CD4-positive, alpha-beta T cell (primary cell): ENCODE results near the gene ZNF747. TPM values are rescaled to one million over a fixed set of nuclear protein-coding genes. Genes with fewer than 3 reads are reported as not detected.

ENCODE experiments used
- ATAC-seq: fragments of 200-7000 bp; cut with Tn5 transposase; one replicate; pipeline ENCODE4 v1.10.0; 2022; ENCODE audit warnings: mild to moderate bottlenecking; ENCODE audit not compliant: poor library complexity
- CTCF ChIA-PET: fragments of 350-600 bp; sonication (Branson Sonifier 250); formaldehyde crosslinking; loops from one replicate; lab custom pipeline; 2021; ENCODE audit warnings: antibody characterized with exemption, inconsistent platforms; lab: Charles Lee
- POLR2A ChIA-PET: fragments of 350-600 bp; sonication (Branson Sonifier 250); formaldehyde crosslinking; loops from one replicate; lab custom pipeline; 2021; ENCODE audit warnings: antibody characterized with exemption, inconsistent platforms; lab: Charles Lee
- DNase-seq, 14 experiments: peaks; one replicate each; pipeline ENCODE4 v3.0.0-alpha.2; 2013 to 2020; ENCODE audit warnings: mixed read lengths in 2 of 14
- H3K27ac ChIP-seq, 2 donors: one replicate each; pipeline versions ENCODE4 v1.5.1 to v1.7.0; 2013; ENCODE audit warnings: low read length in 2 of 2, low read depth in 1 of 2, mild to moderate bottlenecking in 1 of 2
- H3K27me3 ChIP-seq, 2 experiments: 1 replicate in 1 of 2; 2 replicates in 1 of 2; pipeline versions ENCODE4 v1.6.1 to v1.7.0; 2013; ENCODE audit warnings: low read length in 2 of 2, control low read depth in 1 of 2, mild to moderate bottlenecking in 1 of 2, moderate library complexity in 1 of 2; ENCODE audit not compliant: insufficient read depth in 2 of 2, control insufficient read depth in 1 of 2
- H3K36me3 ChIP-seq: one replicate; pipeline ENCODE4 v1.6.1; 2013; ENCODE audit warnings: low read length, control low read depth; ENCODE audit not compliant: insufficient read depth
- H3K4me1 ChIP-seq: one replicate; pipeline ENCODE4 v1.6.1; 2013; ENCODE audit warnings: low read length, control low read depth; ENCODE audit not compliant: insufficient read depth
- H3K4me3 ChIP-seq: one replicate; pipeline ENCODE4 v1.5.1; 2013; ENCODE audit warnings: mild to moderate bottlenecking, low read length, moderate library complexity
- H3K9me3 ChIP-seq, 2 experiments: 1 replicate in 1 of 2; 2 replicates in 1 of 2; pipeline versions ENCODE4 v1.6.1 to v1.7.0; 2013; ENCODE audit warnings: low read length in 2 of 2, mild to moderate bottlenecking in 2 of 2, control low read depth in 1 of 2, moderate library complexity in 1 of 2; ENCODE audit not compliant: control insufficient read depth in 1 of 2, insufficient read depth in 1 of 2
- H3K27ac Mint-ChIP-seq: one replicate; pipeline ENCODE4 v1.8.0; 2020; ENCODE audit warnings: mixed read lengths
- H3K27me3 Mint-ChIP-seq: one replicate; pipeline ENCODE4 v1.8.0; 2021; ENCODE audit warnings: mixed read lengths
- H3K36me3 Mint-ChIP-seq: one replicate; pipeline ENCODE4 v1.8.0; 2021; ENCODE audit warnings: low read depth, mixed read lengths
- H3K4me1 Mint-ChIP-seq: one replicate; pipeline ENCODE4 v1.8.0; 2021; ENCODE audit warnings: low read depth, mixed read lengths
- H3K4me3 Mint-ChIP-seq: one replicate; pipeline ENCODE4 v1.8.0; 2020; ENCODE audit warnings: mild to moderate bottlenecking, mixed read lengths
- H3K9me3 Mint-ChIP-seq: one replicate; pipeline ENCODE4 v1.8.0; 2020; ENCODE audit warnings: mixed read lengths
- CTCF ChIP-seq: fragments of 200-600 bp; IDR thresholded peaks from one replicate; pipeline ENCODE4 v1.8.0; 2022; ENCODE audit warnings: antibody characterized with exemption, mild to moderate bottlenecking
- intact Hi-C, 2 experiments: fragments of 100-400 bp; cut with DNase I in 1 of 2; cut with micrococcal nuclease in 1 of 2; formaldehyde crosslinking; loops; one replicate each; pipeline versions ENCODE4 v1.15.1 to v1.9.0; 2023 to 2025; cut with DNase I, micrococcal nuclease
- total RNA-seq, 174 experiments: library from RNA in 2 of 174; stranded (reverse) in 2 of 174; gene quantifications; one replicate each; pipeline ENCODE4 v1.2.3 and lab custom pipeline; 2021 to 2026

ZNF747 gene
- total RNA-seq, 2 experiments from 2014 or later = 6.3 to 6.7 TPM

- CTCF ChIA-PET = interaction anchor here (5.8 kb wide), 1 partner anchor 18 kb away, joined by 40 read pairs; the partner anchor contains the start of gene ZNF747
- intact Hi-C loops = no loop called here
- peaks cover 50% of the 10 kb centered on the region for H3K4me1 Mint-ChIP-seq
- DNase-seq (peak in 1 of 14 experiments; percentile 14), ATAC-seq (no peak)
- Histone ChIP-seq H3K4me1 (peaks cover 78% of the 10 kb centered on the region), H3K27ac (peak overlapping the region; percentile 48 to 56), H3K36me3 (peaks cover 35% of the 10 kb centered on the region), H3K27me3 (no peaks in the 10 kb centered on the region), H3K4me3 (no peak overlapping the region), H3K9me3 (no peaks in the 10 kb centered on the region)
- POLR2A ChIA-PET = interaction anchor here (1.2 to 2.7 kb wide), 2 partner anchors 19 to 123 kb away, joined by 4 to 12 read pairs; partner anchors contain the start of genes DCTPP1 and ZNF688
- peak overlapping the region; percentile 50 for H3K4me3 Mint-ChIP-seq
- no peak for TF ChIP-seq CTCF
- H3K27me3 Mint-ChIP-seq = no peaks in the 10 kb centered on the region
- H3K9me3 Mint-ChIP-seq = no peaks in the 10 kb centered on the region
- peaks cover 39% of the 10 kb centered on the region for H3K36me3 Mint-ChIP-seq
- H3K27ac Mint-ChIP-seq = peak overlapping the region; percentile 89
Observed at GRCh38 chr16:30552956-30553355, 18.3 kb upstream of the ZNF747 start.

DNA sequence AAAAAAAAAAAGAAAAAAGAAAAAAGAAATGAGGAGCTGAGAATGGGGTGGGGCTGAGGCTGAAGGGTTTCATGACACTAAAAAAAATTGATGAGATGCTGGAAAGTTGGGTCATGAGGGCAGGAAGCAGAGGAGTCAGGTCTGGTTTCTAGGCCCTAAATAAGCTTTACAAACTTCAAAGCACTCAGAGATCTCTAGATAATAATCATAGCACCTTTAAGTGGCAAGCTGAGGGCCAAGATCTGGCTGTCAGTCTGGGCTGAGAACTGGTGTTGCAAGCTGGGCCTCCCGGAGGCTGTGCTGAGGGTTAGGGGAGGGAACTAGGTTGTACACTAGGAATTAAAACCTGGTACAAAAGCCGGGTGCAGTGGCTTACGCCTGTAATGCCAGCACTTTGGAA, 17.1 kb upstream of the ZNF747 start:
- DNase-seq = peak; percentile 32 to 93 (median 64)
- H3K27ac Mint-ChIP-seq = peak overlapping the region; percentile 89
- H3K9me3 ChIP-seq = no peaks in the 10 kb centered on the region
- H3K4me3 Mint-ChIP-seq = peak overlapping the region; percentile 79
- intact Hi-C loops = loop anchor here in 1 of 2 experiments (2.0 kb wide), 1 partner anchor 17 kb away; the partner anchor contains the start of gene ZNF747
- H3K4me3 ChIP-seq = peak overlapping the region; percentile 22
- no peaks in the 10 kb centered on the region for H3K9me3 Mint-ChIP-seq
- no peaks in the 10 kb centered on the region for H3K27me3 ChIP-seq
- POLR2A ChIA-PET = interaction anchor here (0.7 to 1.5 kb wide), 12 partner anchors 9 to 144 kb away, joined by 3 to 19 read pairs (median 3); partner anchors contain the start of genes FBRS, ZNF688, ZNF689 and ZNF747
- CTCF ChIA-PET = interaction anchor here (1.1 to 5.8 kb wide), 3 partner anchors 17 to 122 kb away, joined by 3 to 40 read pairs (median 6); partner anchors contain the start of genes DCTPP1 and ZNF747
- H3K4me1 ChIP-seq = peaks cover 68% of the 10 kb centered on the region
- no peaks in the 10 kb centered on the region for H3K27me3 Mint-ChIP-seq
- TF ChIP-seq CTCF = no peak
- peak; percentile 86 for ATAC-seq
- peaks cover 50% of the 10 kb centered on the region for H3K4me1 Mint-ChIP-seq
- peaks cover 35% of the 10 kb centered on the region for H3K36me3 ChIP-seq
- H3K36me3 Mint-ChIP-seq = peaks cover 35% of the 10 kb centered on the region
- H3K27ac ChIP-seq = peak overlapping the region; percentile 48 to 56

DNA sequence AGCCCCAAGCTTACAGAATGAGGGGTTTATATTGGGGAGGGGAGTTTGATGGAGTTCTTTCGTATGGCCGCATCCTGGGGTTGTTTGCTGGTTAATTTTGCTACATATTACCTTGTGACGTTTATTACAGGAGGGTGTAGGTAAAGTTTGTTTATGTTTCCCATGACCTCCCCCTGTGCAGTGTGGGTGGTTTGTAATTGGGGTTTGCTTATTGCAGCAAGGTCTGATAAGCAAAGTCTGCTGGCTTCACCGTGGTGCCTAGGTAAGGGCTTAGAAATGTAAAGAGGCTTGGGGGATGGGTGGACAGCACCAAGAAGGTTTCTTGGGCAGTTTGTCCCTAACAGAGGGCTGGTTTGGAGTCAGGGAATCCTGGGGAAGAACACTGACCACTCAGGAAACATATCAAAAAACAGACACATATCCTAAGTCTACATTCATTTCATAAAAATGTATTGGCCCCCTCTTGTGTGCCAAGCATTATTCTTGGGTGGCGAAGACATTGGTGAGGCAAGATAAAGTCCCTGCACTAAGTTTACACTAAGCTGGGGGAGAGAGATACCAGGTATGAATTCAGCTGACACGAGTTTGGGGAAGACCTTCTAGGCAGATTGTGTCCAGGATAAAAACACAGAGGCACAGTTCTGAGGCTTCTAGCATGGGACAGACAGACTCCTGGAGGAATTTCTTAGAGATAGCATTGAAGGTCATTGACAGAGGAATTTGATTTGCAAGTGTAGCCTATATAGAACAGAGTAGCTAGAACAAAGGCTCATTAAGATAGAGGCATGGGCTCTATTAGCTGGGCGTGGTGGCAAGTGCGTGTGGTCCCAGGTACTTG, 14.0 kb upstream of the ZNF747 start:
- no peak overlapping the region for H3K4me3 ChIP-seq
- ChIA-PET CTCF (no interaction called here), POLR2A (no interaction called here)
- H3K27ac Mint-ChIP-seq = peak overlapping the region; percentile 31
- no peaks in the 10 kb centered on the region for H3K27me3 Mint-ChIP-seq
- TF ChIP-seq CTCF = no peak
- no peaks in the 10 kb centered on the region for H3K9me3 Mint-ChIP-seq
- no peaks in the 10 kb centered on the region for H3K27me3 ChIP-seq
- H3K36me3 ChIP-seq = peaks cover 6% of the 10 kb centered on the region
- DNase-seq = no peak
- peaks cover 37% of the 10 kb centered on the region for H3K4me1 ChIP-seq
- peaks cover 36% of the 10 kb centered on the region for H3K4me1 Mint-ChIP-seq
- peak overlapping the region; percentile 42 for H3K4me3 Mint-ChIP-seq
- H3K9me3 ChIP-seq = no peaks in the 10 kb centered on the region
- no peak overlapping the region for H3K27ac ChIP-seq
- peaks cover 15% of the 10 kb centered on the region for H3K36me3 Mint-ChIP-seq
- intact Hi-C loops = no loop called here
- no peak for ATAC-seq
